Spleen (tissue), 3 donors: ENCODE data around the gene LRRC32.

Experiments used
- POLR2A ChIP-seq, 3 donors: fragments of 450-650 bp; IDR thresholded peaks; one replicate each; pipeline ENCODE4 v1.5.1; 2017; ENCODE audit warnings: antibody characterized with exemption in 3 of 3, mild to moderate bottlenecking in 1 of 3
- POLR2AphosphoS5 ChIP-seq, 3 donors: sonication (generic); formaldehyde crosslinking; IDR thresholded peaks; one replicate each; pipeline ENCODE4 v1.5.1; 2017; ENCODE audit warnings: antibody characterized with exemption in 3 of 3

DNA sequence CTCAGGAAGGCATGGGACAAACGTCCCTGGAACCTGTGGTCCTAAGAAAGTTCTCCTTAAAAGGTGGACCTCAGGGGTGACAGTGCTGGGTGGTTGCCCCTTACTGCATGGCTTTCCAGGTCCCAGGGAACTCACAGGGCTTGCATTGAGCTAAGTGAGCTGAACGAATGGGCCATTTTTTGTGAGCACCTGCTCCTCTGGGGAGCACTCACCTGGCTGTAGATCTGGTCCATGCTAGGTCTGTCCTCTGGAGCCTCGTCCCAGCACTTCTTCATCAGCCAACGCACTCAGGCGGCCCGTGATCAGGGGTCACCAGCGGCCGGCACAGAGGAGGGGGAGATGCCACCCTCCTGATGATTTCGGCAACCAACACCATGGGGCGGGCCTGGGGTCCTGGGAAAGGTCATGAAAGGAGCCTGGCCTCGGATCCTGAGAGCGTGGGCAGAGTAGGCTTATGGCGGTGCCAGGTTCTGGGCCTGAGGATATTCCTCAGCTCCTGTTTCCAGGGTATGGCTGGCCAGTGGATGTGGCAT lies 36.8 kb upstream of the LRRC32 start:
- TF ChIP-seq POLR2AphosphoS5 (IDR thresholded peaks at IDR 0.05) (no peak), POLR2A (IDR thresholded peaks at IDR 0.05) (no peak)
